HG02763 (cell line): ENCODE results near the gene RNF217.
"Not testable (repeated sequence)": the region's sequence is repeated elsewhere in the genome, so short reads cannot be mapped to it uniquely, and the experiment has no call there.

Experiments used
- ATAC-seq: cut with Tn5 transposase; IDR thresholded peaks from one replicate; pipeline ENCODE4 v1.9.1; 2021; ENCODE audit warnings: mild to moderate bottlenecking, moderate library complexity; ENCODE audit not compliant: unreplicated experiment

The RNF217 gene

GRCh38 chr6:125050663-125051318, 88.6 kb downstream of the RNF217 start:
- no peak for ATAC-seq

- no peak for ATAC-seq
Measured at GRCh38 chr6:125053809-125054208, 91.6 kb downstream of the RNF217 start.

GRCh38 chr6:125054331-125054730, 92.1 kb downstream of the RNF217 start:
- no peak for ATAC-seq

GRCh38 chr6:125057392-125058246, 95.4 kb downstream of the RNF217 start:
- no peak for ATAC-seq

- no peak for ATAC-seq
Measured at GRCh38 chr6:125058546-125058945, 96.3 kb downstream of the RNF217 start.

- no peak for ATAC-seq
Measured at GRCh38 chr6:125063307-125063706, 101.1 kb downstream of the RNF217 start.

GRCh38 chr6:125066140-125066539, 103.9 kb downstream of the RNF217 start:
- ATAC-seq = no peak

GRCh38 chr6:125066964-125067363, 104.7 kb downstream of the RNF217 start:
- ATAC-seq = no peak

- no peak for ATAC-seq
Measured at GRCh38 chr6:125067552-125067951, 105.3 kb downstream of the RNF217 start.

- ATAC-seq = no peak
Measured at GRCh38 chr6:125073071-125073470, 110.8 kb downstream of the RNF217 start.

GRCh38 chr6:125074120-125074519, 111.9 kb downstream of the RNF217 start:
- no peak for ATAC-seq

- not testable (repeated sequence) for ATAC-seq
Measured at GRCh38 chr6:125075073-125075472, 112.8 kb downstream of the RNF217 start.

- ATAC-seq = no peak
Measured at GRCh38 chr6:125075741-125076481, 113.7 kb downstream of the RNF217 start.

GRCh38 chr6:125076482-125076742, 114.2 kb downstream of the RNF217 start:
- ATAC-seq = no peak

- no peak for ATAC-seq
Measured at GRCh38 chr6:125077453-125077852, 115.2 kb downstream of the RNF217 start.

- no peak for ATAC-seq
Measured at GRCh38 chr6:125078602-125079321, 116.5 kb downstream of the RNF217 start.

- ATAC-seq = no peak
Measured at GRCh38 chr6:125082908-125083683, 120.9 kb downstream of the RNF217 start.

GRCh38 chr6:125083684-125083990, 121.4 kb downstream of the RNF217 start:
- no peak for ATAC-seq

- no peak for ATAC-seq
Measured at GRCh38 chr6:125086716-125087115, 124.5 kb downstream of the RNF217 start.

- ATAC-seq = no peak
Measured at GRCh38 chr6:125088963-125089362, 126.7 kb downstream of the RNF217 start.

GRCh38 chr6:125094563-125094962, 132.3 kb downstream of the RNF217 start:
- no peak for ATAC-seq
